Fibroblast of the aortic adventitia (primary cell): Measurements from ENCODE around the gene AOPEP. TPM values are rescaled to one million over a fixed set of nuclear protein-coding genes. Genes with fewer than 3 reads are reported as not detected.

Experiments
- DNase-seq: peaks from one replicate; pipeline ENCODE4 v3.0.0-alpha.2; 2010; ENCODE audit warnings: low read depth
- H3K4me3 ChIP-seq: 2 replicates; pipeline ENCODE4 v1.5.1; 2011; ENCODE audit warnings: low read depth, mild to moderate bottlenecking, control low read depth, low read length, moderate library complexity
- total RNA-seq: library from RNA; depleted of rRNA; stranded (reverse); fragments of >200 nt; gene quantifications from 2 replicates; pipeline ENCODE4 v1.2.3, GENCODE V29; 2012; ENCODE audit warnings: low replicate concordance
- TF ChIP-seq, protein P1 (sequence below): IDR thresholded peaks from 2 replicates; pipeline ENCODE4 v1.5.1; 2011; ENCODE audit warnings: mild to moderate bottlenecking, low read length, control low read depth, inconsistent platforms; ENCODE audit not compliant: insufficient read depth

AOPEP gene
- total RNA-seq, 1 donor, result 39.7 TPM

DNA sequence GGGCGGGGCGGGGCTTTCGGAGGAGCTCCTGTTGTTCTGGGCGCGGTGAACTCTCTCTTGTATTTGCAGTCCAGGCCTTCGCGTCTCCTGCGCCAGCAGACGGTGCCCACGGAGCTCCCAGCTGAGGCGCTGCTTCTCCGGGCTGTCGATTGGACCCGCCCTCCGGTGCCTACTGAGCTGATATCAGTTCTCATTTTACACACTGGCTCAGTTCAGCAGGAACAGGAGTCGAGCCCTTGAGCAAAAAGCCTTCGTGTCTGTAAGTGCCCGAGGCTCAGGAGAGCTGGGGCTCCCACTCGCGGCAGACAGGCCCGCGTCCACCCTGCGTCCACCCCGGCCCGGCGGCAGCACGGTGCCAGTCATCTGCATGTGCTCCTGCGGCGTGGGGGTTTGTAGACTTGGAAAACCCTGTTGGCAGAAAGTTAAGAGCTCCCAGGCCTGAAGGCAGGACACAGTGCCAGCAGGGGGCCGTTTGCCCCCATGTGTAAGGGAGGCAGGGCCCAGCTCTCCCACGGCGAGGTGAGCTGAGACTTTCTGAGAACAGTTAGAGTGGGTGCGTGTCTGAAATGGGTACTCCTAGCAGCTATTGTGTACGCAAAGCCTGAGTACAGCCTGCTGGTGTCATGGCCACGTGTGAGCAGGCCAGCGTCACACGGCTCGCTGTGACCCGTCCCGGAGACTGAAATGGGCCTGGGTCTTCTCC is 359.5 kb downstream of the AOPEP start:
- TF ChIP-seq, protein P1, sequence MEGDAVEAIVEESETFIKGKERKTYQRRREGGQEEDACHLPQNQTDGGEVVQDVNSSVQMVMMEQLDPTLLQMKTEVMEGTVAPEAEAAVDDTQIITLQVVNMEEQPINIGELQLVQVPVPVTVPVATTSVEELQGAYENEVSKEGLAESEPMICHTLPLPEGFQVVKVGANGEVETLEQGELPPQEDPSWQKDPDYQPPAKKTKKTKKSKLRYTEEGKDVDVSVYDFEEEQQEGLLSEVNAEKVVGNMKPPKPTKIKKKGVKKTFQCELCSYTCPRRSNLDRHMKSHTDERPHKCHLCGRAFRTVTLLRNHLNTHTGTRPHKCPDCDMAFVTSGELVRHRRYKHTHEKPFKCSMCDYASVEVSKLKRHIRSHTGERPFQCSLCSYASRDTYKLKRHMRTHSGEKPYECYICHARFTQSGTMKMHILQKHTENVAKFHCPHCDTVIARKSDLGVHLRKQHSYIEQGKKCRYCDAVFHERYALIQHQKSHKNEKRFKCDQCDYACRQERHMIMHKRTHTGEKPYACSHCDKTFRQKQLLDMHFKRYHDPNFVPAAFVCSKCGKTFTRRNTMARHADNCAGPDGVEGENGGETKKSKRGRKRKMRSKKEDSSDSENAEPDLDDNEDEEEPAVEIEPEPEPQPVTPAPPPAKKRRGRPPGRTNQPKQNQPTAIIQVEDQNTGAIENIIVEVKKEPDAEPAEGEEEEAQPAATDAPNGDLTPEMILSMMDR, result no peak
- no peak overlapping the region for H3K4me3 ChIP-seq
- no peak for DNase-seq

DNA sequence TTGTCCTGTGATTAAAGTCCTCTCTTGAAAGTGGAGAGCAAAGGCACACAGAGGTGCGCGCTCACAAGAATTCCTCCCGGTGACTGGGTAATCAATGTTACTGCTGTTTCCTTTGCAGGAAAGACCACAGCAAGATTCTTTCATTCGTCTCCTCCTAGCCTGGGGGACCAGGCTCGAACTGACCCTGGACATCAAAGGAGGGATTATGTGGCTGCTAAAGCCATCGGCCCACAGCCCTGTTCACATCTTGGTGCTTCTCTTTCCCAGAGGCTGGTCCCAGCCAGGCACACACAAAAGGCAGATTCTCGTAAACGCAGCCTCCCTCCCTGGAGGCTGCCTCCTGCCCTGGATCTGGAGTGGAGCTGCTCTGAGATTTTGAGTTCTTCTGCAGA is 360.1 kb downstream of the AOPEP start:
- H3K4me3 ChIP-seq, result no peak overlapping the region
- DNase-seq, result no peak
- TF ChIP-seq, protein P1, result no peak

DNA sequence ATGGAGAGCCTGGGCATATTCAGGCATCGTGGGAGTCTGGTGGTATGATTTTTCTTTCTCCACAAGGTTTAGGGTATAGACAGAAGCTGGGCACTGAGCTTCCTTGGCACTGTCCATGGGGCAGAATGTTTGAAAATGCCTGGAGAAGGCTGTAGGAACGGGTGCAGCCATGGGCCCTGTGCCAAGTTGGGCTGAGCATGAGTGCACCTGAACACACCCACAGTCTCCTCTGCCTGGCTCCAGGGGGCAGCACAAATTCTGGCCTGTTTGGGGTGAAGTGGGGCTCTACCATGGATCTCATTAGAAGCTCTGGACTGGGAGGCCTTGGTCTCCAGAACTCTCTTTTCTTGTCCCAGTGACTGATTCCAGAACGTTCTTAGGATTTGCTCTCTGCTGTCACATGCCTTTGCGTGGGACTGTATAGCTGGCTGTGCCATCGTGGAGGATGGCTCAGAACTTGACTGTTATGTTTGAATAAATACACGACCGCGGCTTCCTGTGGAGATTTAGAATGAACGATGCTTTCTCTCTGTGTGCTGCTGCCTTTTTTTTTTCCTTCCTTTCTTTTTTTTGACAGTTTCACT is 361.3 kb downstream of the AOPEP start:
- no peak for DNase-seq
- H3K4me3 ChIP-seq, result no peak overlapping the region
- TF ChIP-seq, protein P1, result peak; percentile 15

DNA sequence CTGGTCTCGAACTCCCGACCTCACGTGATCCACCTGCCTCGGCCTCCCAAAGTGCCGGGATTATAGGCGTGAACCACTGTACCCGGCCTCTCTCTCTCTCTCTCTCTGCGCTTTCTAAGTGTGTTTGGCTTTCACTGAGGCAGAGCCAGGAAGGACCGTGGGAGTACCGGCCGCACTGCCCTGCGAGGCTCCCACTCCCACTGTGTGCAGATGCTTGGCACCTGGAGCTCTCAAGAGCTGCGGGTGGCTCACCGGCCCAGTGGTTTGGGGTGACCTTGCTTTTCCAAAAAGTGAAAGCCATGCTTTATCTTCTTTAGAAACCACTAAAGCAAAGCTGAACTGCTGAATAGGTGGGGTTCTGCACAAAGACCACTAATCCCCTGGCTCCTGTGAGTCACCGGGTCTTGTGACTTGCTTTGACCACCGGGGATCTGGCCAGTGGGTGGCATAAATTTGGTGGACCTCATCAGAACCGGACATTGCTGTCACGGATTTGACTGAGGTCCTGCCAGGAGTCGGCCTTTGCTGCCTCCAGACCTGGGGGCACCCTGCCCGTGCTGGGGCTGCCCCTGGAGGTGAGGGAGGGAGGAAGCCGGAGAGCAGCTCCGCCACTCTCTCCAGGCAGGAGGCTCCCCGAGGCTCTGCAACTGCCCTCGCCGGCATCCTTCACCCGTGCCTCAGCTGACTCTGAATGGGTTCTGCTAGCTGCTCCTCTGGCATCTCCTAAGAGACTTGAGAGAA is 362.1 kb downstream of the AOPEP start:
- TF ChIP-seq, protein P1, result no peak
- H3K4me3 ChIP-seq, result no peak overlapping the region
- no peak for DNase-seq

DNA sequence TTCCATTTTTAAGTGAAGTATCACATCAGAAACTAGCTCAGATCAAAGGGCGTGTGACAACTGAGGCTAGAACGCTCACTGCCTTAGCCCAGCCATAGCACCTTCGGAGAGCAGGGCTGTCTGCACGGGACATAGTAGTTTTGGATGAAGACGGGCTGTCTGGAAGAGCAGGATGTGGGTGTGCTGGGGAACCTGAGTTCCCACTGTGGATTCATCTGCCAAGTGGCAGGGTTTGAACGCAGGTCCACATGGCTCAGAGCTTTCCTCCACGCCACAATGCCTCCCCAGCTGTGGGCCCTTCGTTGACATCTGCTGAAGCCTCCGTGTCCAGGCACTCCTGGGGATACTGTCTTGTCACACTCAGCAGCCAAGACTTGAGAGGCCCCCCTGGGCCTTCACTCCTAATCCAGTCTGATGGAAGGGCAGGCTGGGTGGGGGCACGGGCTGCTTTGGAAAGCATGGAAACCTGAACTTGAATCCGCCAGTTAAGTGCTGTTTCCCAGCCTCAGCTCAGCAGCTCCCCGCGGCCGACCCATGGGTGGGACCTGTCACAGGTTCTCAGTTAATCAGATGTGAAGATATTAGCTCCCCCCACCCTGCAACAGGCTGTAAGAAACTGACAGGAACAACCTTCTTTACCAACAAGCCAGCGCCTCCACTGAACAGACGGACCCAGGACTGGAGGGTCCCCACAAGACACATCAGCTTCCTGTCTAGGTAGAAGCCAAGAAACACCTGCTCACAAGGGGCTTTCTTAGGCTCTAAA is 362.9 kb downstream of the AOPEP start:
- TF ChIP-seq, protein P1, result no peak
- DNase-seq, result no peak
- no peak overlapping the region for H3K4me3 ChIP-seq

DNA sequence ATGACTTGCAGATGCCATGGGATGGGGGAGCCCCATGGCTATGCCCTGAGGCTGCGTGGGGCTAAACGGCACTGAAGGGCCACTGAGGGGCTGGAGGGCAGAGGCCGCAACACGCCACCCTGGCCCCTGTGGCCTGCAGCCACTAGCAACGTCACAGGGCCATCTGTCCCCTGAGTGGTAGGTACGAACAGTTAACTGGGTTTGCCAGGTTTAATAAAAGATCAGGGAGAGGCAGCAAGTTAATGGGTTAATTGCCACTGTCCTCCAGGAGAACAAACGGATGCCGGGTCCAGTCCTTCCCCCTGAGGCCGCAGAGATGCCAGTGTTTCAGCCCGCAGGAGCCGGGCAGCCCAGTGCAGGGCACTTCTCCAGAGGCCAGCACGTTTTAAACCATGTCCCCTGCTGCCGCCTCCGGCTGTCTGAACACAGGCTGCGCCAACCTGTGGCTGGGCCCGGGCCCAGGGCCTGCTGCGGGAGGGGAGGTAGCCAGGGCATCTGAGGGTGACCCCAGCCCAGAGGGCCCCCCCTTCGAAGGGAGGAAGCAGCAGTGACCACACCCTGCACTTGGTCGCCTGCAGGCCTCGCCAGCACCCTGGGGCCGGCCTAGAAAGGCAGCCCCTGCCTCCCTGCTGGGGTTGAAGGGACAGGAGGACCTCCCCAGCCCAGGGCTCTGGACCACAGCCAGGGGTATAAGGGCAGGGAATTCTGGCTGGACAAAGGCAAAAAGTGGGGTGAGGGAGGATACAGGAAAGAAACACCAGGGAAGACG is 363.7 kb downstream of the AOPEP start:
- no peak overlapping the region for H3K4me3 ChIP-seq
- no peak for DNase-seq
- TF ChIP-seq, protein P1, result no peak
